ENCODE measurements around the gene CHRM5.

GRCh38 chr15:33982516-33982915, 14.2 kb downstream of the CHRM5 start:
- TF ChIP-seq EZH2 (IDR thresholded peaks at IDR 0.05; ENCODE audit: insufficient read depth, poor library complexity, severe bottlenecking): no peak
- TF ChIP-seq EZH2phosphoT487 (IDR thresholded peaks at IDR 0.05; ENCODE audit: insufficient read depth, low read depth): no peak
